Suppressor macrophage treated with lipopolysaccharide for 1 hour (primary cell): ENCODE data around the gene HUS1.
"Not testable (repeated sequence)": the region's sequence is repeated elsewhere in the genome, so short reads cannot be mapped to it uniquely, and the experiment has no call there.

Experiments used
- DNase-seq, 3 donors: peaks; one replicate each; pipeline ENCODE4 v3.0.0-alpha.2; 2020 to 2022

Gene HUS1

GRCh38 chr7:47916514-47916913, 62.9 kb downstream of the HUS1 start:
- not testable (repeated sequence) for DNase-seq

GRCh38 chr7:47915616-47915976, 63.8 kb downstream of the HUS1 start:
- DNase-seq, result no peak

- no peak for DNase-seq
Measured at GRCh38 chr7:47914717-47915615, 64.4 kb downstream of the HUS1 start.
